ENCODE data around the gene EIF2D.
"Not testable (repeated sequence)": the region's sequence is repeated elsewhere in the genome, so short reads cannot be mapped to it uniquely, and the experiment has no call there.

Gene EIF2D

GRCh38 chr1:206588492-206588891, 23.8 kb downstream of the EIF2D start:
- in situ Hi-C loops (cut with MboI; ENCODE audit: low sequenced_read_pairs) = no loop called here

GRCh38 chr1:206587904-206588303, 24.4 kb downstream of the EIF2D start:
- in situ Hi-C loops (cut with MboI; ENCODE audit: low sequenced_read_pairs) = no loop called here

GRCh38 chr1:206586501-206587445, 25.5 kb downstream of the EIF2D start:
- in situ Hi-C loops (cut with MboI; ENCODE audit: low sequenced_read_pairs) = no loop called here

- in situ Hi-C loops (cut with MboI; ENCODE audit: low sequenced_read_pairs) = no loop called here
Observed at GRCh38 chr1:206584683-206585082, 27.6 kb downstream of the EIF2D start.

- in situ Hi-C loops (cut with MboI; ENCODE audit: low sequenced_read_pairs) = no loop called here
Observed at GRCh38 chr1:206583707-206584648, 28.3 kb downstream of the EIF2D start.

GRCh38 chr1:206582971-206583706, 29.1 kb downstream of the EIF2D start:
- in situ Hi-C loops (cut with MboI; ENCODE audit: low sequenced_read_pairs) = no loop called here

- in situ Hi-C loops (cut with MboI; ENCODE audit: low sequenced_read_pairs) = no loop called here
Observed at GRCh38 chr1:206582537-206582936, 29.7 kb downstream of the EIF2D start.

GRCh38 chr1:206581571-206581981, 30.7 kb downstream of the EIF2D start:
- in situ Hi-C loops (cut with MboI; ENCODE audit: low sequenced_read_pairs) = no loop called here

- in situ Hi-C loops (cut with MboI; ENCODE audit: low sequenced_read_pairs) = not testable (repeated sequence)
Observed at GRCh38 chr1:206581114-206581497, 31.2 kb downstream of the EIF2D start.

- in situ Hi-C loops (cut with MboI; ENCODE audit: low sequenced_read_pairs) = no loop called here
Observed at GRCh38 chr1:206580438-206581113, 31.7 kb downstream of the EIF2D start.

- in situ Hi-C loops (cut with MboI; ENCODE audit: low sequenced_read_pairs) = no loop called here
Observed at GRCh38 chr1:206579747-206580437, 32.4 kb downstream of the EIF2D start.

GRCh38 chr1:206578978-206579374, 33.3 kb downstream of the EIF2D start:
- in situ Hi-C loops (cut with MboI; ENCODE audit: low sequenced_read_pairs) = no loop called here

- in situ Hi-C loops (cut with MboI; ENCODE audit: low sequenced_read_pairs) = no loop called here
Observed at GRCh38 chr1:206578068-206578977, 33.9 kb downstream of the EIF2D start.

- in situ Hi-C loops (cut with MboI; ENCODE audit: low sequenced_read_pairs) = no loop called here
Observed at GRCh38 chr1:206577626-206578025, 34.6 kb downstream of the EIF2D start.

GRCh38 chr1:206575894-206576737, 36.1 kb downstream of the EIF2D start:
- in situ Hi-C loops (cut with MboI; ENCODE audit: low sequenced_read_pairs) = no loop called here

GRCh38 chr1:206575165-206575893, 36.9 kb downstream of the EIF2D start:
- in situ Hi-C loops (cut with MboI; ENCODE audit: low sequenced_read_pairs) = no loop called here

- in situ Hi-C loops (cut with MboI; ENCODE audit: low sequenced_read_pairs) = no loop called here
Observed at GRCh38 chr1:206573762-206574161, 38.5 kb downstream of the EIF2D start.
